Activated T-helper 17 cell treated with anti-CD3 and anti-CD28 coated beads, Interleukin-2, amount 50 U/mL, for 72 hours (primary cell): Measurements from ENCODE around the gene SOX8. TPM values are rescaled to one million over a fixed set of nuclear protein-coding genes. Genes with fewer than 3 reads are reported as not detected.
A peak's percentile ranks its signal among the peaks of the same experiment; 100 is the strongest.

Experiments used
- ATAC-seq: fragments of 150-1000 bp; cut with Tn5 transposase; replicated peaks from 2 replicates; pipeline ENCODE4 v1.10.0; 2021; ENCODE audit warnings: mild to moderate bottlenecking, moderate library complexity
- H3K27ac Mint-ChIP-seq: one replicate; pipeline ENCODE4 v1.8.0; 2022; ENCODE audit warnings: mixed read lengths
- H3K27me3 Mint-ChIP-seq: one replicate; pipeline ENCODE4 v1.8.0; 2022; ENCODE audit warnings: mixed read lengths
- H3K36me3 Mint-ChIP-seq: one replicate; pipeline ENCODE4 v1.8.0; 2022; ENCODE audit warnings: low read depth, mild to moderate bottlenecking, mixed read lengths
- H3K4me1 Mint-ChIP-seq: one replicate; pipeline ENCODE4 v1.8.0; 2022; ENCODE audit warnings: mixed read lengths
- H3K4me3 Mint-ChIP-seq: one replicate; pipeline ENCODE4 v1.8.0; 2022; ENCODE audit warnings: mild to moderate bottlenecking, mixed read lengths
- H3K9me3 Mint-ChIP-seq: one replicate; pipeline ENCODE4 v1.8.0; 2022; ENCODE audit warnings: mixed read lengths
- total RNA-seq, 2 donors: library from RNA; stranded (reverse); gene quantifications; one replicate each; pipeline ENCODE4 v1.2.3, GENCODE V29; 2022

Gene SOX8
- total RNA-seq, 2 donors from 2014 or later = 0.35 to 3.8 TPM

GRCh38 chr16:984736-985636, 3.4 kb downstream of the SOX8 start:
- no peaks in the 10 kb centered on the region for H3K9me3 Mint-ChIP-seq
- no peak overlapping the region for H3K4me3 Mint-ChIP-seq
- H3K4me1 Mint-ChIP-seq = no peaks in the 10 kb centered on the region
- no peak for ATAC-seq
- no peaks in the 10 kb centered on the region for H3K27me3 Mint-ChIP-seq
- H3K27ac Mint-ChIP-seq = no peak overlapping the region
- no peaks in the 10 kb centered on the region for H3K36me3 Mint-ChIP-seq

- H3K27me3 Mint-ChIP-seq = no peaks in the 10 kb centered on the region
- no peaks in the 10 kb centered on the region for H3K36me3 Mint-ChIP-seq
- H3K9me3 Mint-ChIP-seq = no peaks in the 10 kb centered on the region
- no peak for ATAC-seq
- H3K4me1 Mint-ChIP-seq = no peaks in the 10 kb centered on the region
- H3K27ac Mint-ChIP-seq = no peak overlapping the region
- no peak overlapping the region for H3K4me3 Mint-ChIP-seq
Observed at GRCh38 chr16:985646-986400, 4.3 kb downstream of the SOX8 start.

GRCh38 chr16:986411-986810, 4.8 kb downstream of the SOX8 start:
- no peaks in the 10 kb centered on the region for H3K4me1 Mint-ChIP-seq
- H3K4me3 Mint-ChIP-seq = no peak overlapping the region
- H3K9me3 Mint-ChIP-seq = no peaks in the 10 kb centered on the region
- no peaks in the 10 kb centered on the region for H3K27me3 Mint-ChIP-seq
- no peak overlapping the region for H3K27ac Mint-ChIP-seq
- peak; percentile 52 for ATAC-seq
- H3K36me3 Mint-ChIP-seq = no peaks in the 10 kb centered on the region

- no peak overlapping the region for H3K27ac Mint-ChIP-seq
- no peak for ATAC-seq
- no peaks in the 10 kb centered on the region for H3K27me3 Mint-ChIP-seq
- no peaks in the 10 kb centered on the region for H3K9me3 Mint-ChIP-seq
- no peak overlapping the region for H3K4me3 Mint-ChIP-seq
- H3K36me3 Mint-ChIP-seq = no peaks in the 10 kb centered on the region
- H3K4me1 Mint-ChIP-seq = no peaks in the 10 kb centered on the region
Observed at GRCh38 chr16:986925-987582, 5.5 kb downstream of the SOX8 start.

GRCh38 chr16:987906-988305, 6.3 kb downstream of the SOX8 start:
- Mint-ChIP-seq H3K9me3 (no peaks in the 10 kb centered on the region), H3K4me3 (no peak overlapping the region), H3K27me3 (no peaks in the 10 kb centered on the region), H3K27ac (no peak overlapping the region), H3K36me3 (no peaks in the 10 kb centered on the region), H3K4me1 (no peaks in the 10 kb centered on the region)
- no peak for ATAC-seq

- Mint-ChIP-seq H3K27me3 (no peaks in the 10 kb centered on the region), H3K27ac (no peak overlapping the region), H3K9me3 (no peaks in the 10 kb centered on the region), H3K4me3 (no peak overlapping the region), H3K4me1 (no peaks in the 10 kb centered on the region), H3K36me3 (no peaks in the 10 kb centered on the region)
- ATAC-seq = no peak
Observed at GRCh38 chr16:988471-989353, 7.1 kb downstream of the SOX8 start.

GRCh38 chr16:989354-989814, 7.8 kb downstream of the SOX8 start:
- Mint-ChIP-seq H3K27ac (no peak overlapping the region), H3K9me3 (no peaks in the 10 kb centered on the region), H3K36me3 (no peaks in the 10 kb centered on the region), H3K4me1 (no peaks in the 10 kb centered on the region), H3K27me3 (no peaks in the 10 kb centered on the region), H3K4me3 (no peak overlapping the region)
- ATAC-seq = no peak

- no peak overlapping the region for H3K27ac Mint-ChIP-seq
- ATAC-seq = no peak
Observed at GRCh38 chr16:990516-991291, 9.1 kb downstream of the SOX8 start.

GRCh38 chr16:991345-991744, 9.8 kb downstream of the SOX8 start:
- Mint-ChIP-seq H3K27me3 (no peaks in the 10 kb centered on the region), H3K4me1 (peaks cover 5% of the 10 kb centered on the region), H3K4me3 (no peak overlapping the region), H3K27ac (no peak overlapping the region), H3K36me3 (no peaks in the 10 kb centered on the region), H3K9me3 (no peaks in the 10 kb centered on the region)
- no peak for ATAC-seq

More at GRCh38 chr16:990516-991291, 9.1 kb downstream of the SOX8 start:
- Mint-ChIP-seq H3K36me3 (no peaks in the 10 kb centered on the region), H3K27me3 (no peaks in the 10 kb centered on the region), H3K4me3 (no peak overlapping the region), H3K4me1 (no peaks in the 10 kb centered on the region), H3K9me3 (no peaks in the 10 kb centered on the region)

GRCh38 chr16:991773-992172, 10.2 kb downstream of the SOX8 start:
- Mint-ChIP-seq H3K4me1 (peaks cover 5% of the 10 kb centered on the region), H3K27ac (no peak overlapping the region), H3K4me3 (no peak overlapping the region), H3K27me3 (no peaks in the 10 kb centered on the region), H3K36me3 (no peaks in the 10 kb centered on the region), H3K9me3 (no peaks in the 10 kb centered on the region)
- ATAC-seq = no peak

- Mint-ChIP-seq H3K36me3 (no peaks in the 10 kb centered on the region), H3K27me3 (no peaks in the 10 kb centered on the region), H3K27ac (no peak overlapping the region), H3K4me1 (peaks cover 10% of the 10 kb centered on the region), H3K4me3 (no peak overlapping the region), H3K9me3 (no peaks in the 10 kb centered on the region)
- no peak for ATAC-seq
Observed at GRCh38 chr16:993731-994130, 12.2 kb downstream of the SOX8 start.

GRCh38 chr16:995087-995486, 13.5 kb downstream of the SOX8 start:
- ATAC-seq = no peak
- no peaks in the 10 kb centered on the region for H3K9me3 Mint-ChIP-seq
- H3K4me1 Mint-ChIP-seq = peaks cover 10% of the 10 kb centered on the region
- no peaks in the 10 kb centered on the region for H3K27me3 Mint-ChIP-seq
- H3K27ac Mint-ChIP-seq = no peak overlapping the region
- H3K4me3 Mint-ChIP-seq = no peak overlapping the region
- H3K36me3 Mint-ChIP-seq = no peaks in the 10 kb centered on the region

- no peak overlapping the region for H3K27ac Mint-ChIP-seq
- H3K4me1 Mint-ChIP-seq = peaks cover 10% of the 10 kb centered on the region
- no peaks in the 10 kb centered on the region for H3K9me3 Mint-ChIP-seq
- ATAC-seq = no peak
- no peaks in the 10 kb centered on the region for H3K27me3 Mint-ChIP-seq
- no peaks in the 10 kb centered on the region for H3K36me3 Mint-ChIP-seq
- H3K4me3 Mint-ChIP-seq = peak overlapping the region; percentile 56
Observed at GRCh38 chr16:995783-996182, 14.2 kb downstream of the SOX8 start.
